Endodermal cell (in vitro differentiated cells): Measurements from ENCODE around the gene CAPRIN1. TPM values are rescaled to one million over a fixed set of nuclear protein-coding genes. Genes with fewer than 3 reads are reported as not detected.

Experiments used
- DNase-seq: peaks from one replicate; pipeline ENCODE4 v3.0.0-alpha.2; 2017
- H3K27ac ChIP-seq: 2 replicates; pipeline ENCODE4 v1.5.1; 2013; ENCODE audit warnings: mild to moderate bottlenecking, low read depth, low read length, moderate library complexity
- H3K27me3 ChIP-seq: 2 replicates; pipeline ENCODE4 v1.6.1; 2013; ENCODE audit warnings: mild to moderate bottlenecking, low read length, moderate library complexity; ENCODE audit not compliant: insufficient read depth, control insufficient read depth, poor library complexity, severe bottlenecking
- H3K36me3 ChIP-seq: 2 replicates; pipeline ENCODE4 v1.7.0; 2013; ENCODE audit warnings: mild to moderate bottlenecking, low read length, moderate library complexity; ENCODE audit not compliant: control insufficient read depth, insufficient read depth
- H3K4me1 ChIP-seq: one replicate; pipeline ENCODE4 v1.7.0; 2013; ENCODE audit warnings: low read length; ENCODE audit not compliant: control insufficient read depth, insufficient read depth
- H3K4me3 ChIP-seq: 2 replicates; pipeline ENCODE4 v1.5.1; 2013; ENCODE audit warnings: mild to moderate bottlenecking, low read length, moderate library complexity
- H3K9ac ChIP-seq: 2 replicates; pipeline ENCODE4 v1.6.1; 2013; ENCODE audit warnings: mild to moderate bottlenecking, low read length, moderate library complexity; ENCODE audit not compliant: poor library complexity, severe bottlenecking; ENCODE audit errors: extremely low read depth
- H3K9me3 ChIP-seq: 2 replicates; pipeline ENCODE4 v1.6.1; 2013; ENCODE audit warnings: mild to moderate bottlenecking, low read length, moderate library complexity; ENCODE audit not compliant: control insufficient read depth
- H3K27ac Mint-ChIP-seq: 2 replicates; pipeline ENCODE4 v1.8.0; 2020; ENCODE audit warnings: mixed read lengths
- H3K27me3 Mint-ChIP-seq: 2 replicates; pipeline ENCODE4 v1.8.0; 2021; ENCODE audit warnings: mild to moderate bottlenecking, mixed read lengths; ENCODE audit not compliant: insufficient read depth
- H3K36me3 Mint-ChIP-seq: 2 replicates; pipeline ENCODE4 v1.8.0; 2020; ENCODE audit warnings: low read depth, mixed read lengths
- H3K4me1 Mint-ChIP-seq: 2 replicates; pipeline ENCODE4 v1.8.0; 2020; ENCODE audit warnings: mixed read lengths
- H3K4me3 Mint-ChIP-seq: 2 replicates; pipeline ENCODE4 v1.8.0; 2020; ENCODE audit warnings: mild to moderate bottlenecking, moderate library complexity, mixed read lengths
- H3K9me3 Mint-ChIP-seq: 2 replicates; pipeline ENCODE4 v1.8.0; 2020; ENCODE audit warnings: mild to moderate bottlenecking, mixed read lengths
- WGBS, 2 experiments: methylation state at CpG; one replicate each; pipeline versions ENCODE4 v1.1.5 to v1.1.7; 2013; ENCODE audit warnings: missing lambda C conversion rate in 2 of 2, mixed read lengths in 1 of 2; ENCODE audit not compliant: insufficient coverage in 1 of 2, insufficient read length in 1 of 2; 5-methylcytosine and 5-hydroxymethylcytosine counted together
- total RNA-seq, 2 donors: library from RNA; stranded (reverse); fragmentation: NEBNext Ultra II Directional in 1 of 2; extraction: Animal tissue kit (Norgen Biotek cat#: 25700) in 1 of 2; gene quantifications; 2 replicates in 1 of 2; 3 replicates in 1 of 2; pipeline ENCODE4 v1.2.1, GENCODE V29; 2021
- TF ChIP-seq, protein P1 (sequence below): fragments of 200-600 bp; sonication (generic); conservative IDR thresholded peaks from 2 replicates; pipeline ENCODE4 v1.5.0; 2021; ENCODE audit warnings: antibody characterized with exemption, mild to moderate bottlenecking

CAPRIN1 gene
- total RNA-seq, 2 donors from 2014 or later = 226 to 241 TPM

GRCh38 chr11:34027516-34028408 is 23.8 kb upstream of the CAPRIN1 start:
- Mint-ChIP-seq H3K27ac (no peak overlapping the region), H3K4me1 (no peaks in the 10 kb centered on the region), H3K27me3 (no peaks in the 10 kb centered on the region), H3K9me3 (peaks cover 1% of the 10 kb centered on the region), H3K36me3 (no peaks in the 10 kb centered on the region), H3K4me3 (no peak overlapping the region)
- Histone ChIP-seq H3K36me3 (no peaks in the 10 kb centered on the region), H3K9me3 (no peaks in the 10 kb centered on the region), H3K4me3 (no peak overlapping the region), H3K27me3 (no peaks in the 10 kb centered on the region), H3K4me1 (no peaks in the 10 kb centered on the region), H3K9ac (no peak overlapping the region), H3K27ac (no peak overlapping the region)
- DNase-seq = no peak
- 79 to 83% methylated on average over 4 to 10 of the region's 10 CpGs for WGBS, 2 experiments
- TF ChIP-seq, protein P1, sequence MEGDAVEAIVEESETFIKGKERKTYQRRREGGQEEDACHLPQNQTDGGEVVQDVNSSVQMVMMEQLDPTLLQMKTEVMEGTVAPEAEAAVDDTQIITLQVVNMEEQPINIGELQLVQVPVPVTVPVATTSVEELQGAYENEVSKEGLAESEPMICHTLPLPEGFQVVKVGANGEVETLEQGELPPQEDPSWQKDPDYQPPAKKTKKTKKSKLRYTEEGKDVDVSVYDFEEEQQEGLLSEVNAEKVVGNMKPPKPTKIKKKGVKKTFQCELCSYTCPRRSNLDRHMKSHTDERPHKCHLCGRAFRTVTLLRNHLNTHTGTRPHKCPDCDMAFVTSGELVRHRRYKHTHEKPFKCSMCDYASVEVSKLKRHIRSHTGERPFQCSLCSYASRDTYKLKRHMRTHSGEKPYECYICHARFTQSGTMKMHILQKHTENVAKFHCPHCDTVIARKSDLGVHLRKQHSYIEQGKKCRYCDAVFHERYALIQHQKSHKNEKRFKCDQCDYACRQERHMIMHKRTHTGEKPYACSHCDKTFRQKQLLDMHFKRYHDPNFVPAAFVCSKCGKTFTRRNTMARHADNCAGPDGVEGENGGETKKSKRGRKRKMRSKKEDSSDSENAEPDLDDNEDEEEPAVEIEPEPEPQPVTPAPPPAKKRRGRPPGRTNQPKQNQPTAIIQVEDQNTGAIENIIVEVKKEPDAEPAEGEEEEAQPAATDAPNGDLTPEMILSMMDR = no peak

GRCh38 chr11:34028425-34028824 is 23.1 kb upstream of the CAPRIN1 start:
- H3K27me3 Mint-ChIP-seq = no peaks in the 10 kb centered on the region
- H3K9me3 Mint-ChIP-seq = peaks cover 1% of the 10 kb centered on the region
- no peak overlapping the region for H3K27ac Mint-ChIP-seq

GRCh38 chr11:34029176-34029575 is 22.4 kb upstream of the CAPRIN1 start:
- Histone ChIP-seq H3K36me3 (no peaks in the 10 kb centered on the region), H3K27ac (no peak overlapping the region), H3K9me3 (no peaks in the 10 kb centered on the region), H3K4me3 (no peak overlapping the region), H3K27me3 (no peaks in the 10 kb centered on the region), H3K4me1 (no peaks in the 10 kb centered on the region), H3K9ac (no peak overlapping the region)
- no peak for DNase-seq
- WGBS, 2 experiments = 83 to 99% methylated on average over 1 to 4 of the region's 4 CpGs
- Mint-ChIP-seq H3K36me3 (no peaks in the 10 kb centered on the region), H3K27me3 (no peaks in the 10 kb centered on the region), H3K9me3 (no peaks in the 10 kb centered on the region), H3K4me3 (no peak overlapping the region), H3K4me1 (no peaks in the 10 kb centered on the region), H3K27ac (no peak overlapping the region)
- TF ChIP-seq, protein P1 = no peak

More at GRCh38 chr11:34028425-34028824, 23.1 kb upstream of the CAPRIN1 start:
- Histone ChIP-seq H3K27me3 (no peaks in the 10 kb centered on the region), H3K4me3 (no peak overlapping the region), H3K9me3 (no peaks in the 10 kb centered on the region), H3K36me3 (no peaks in the 10 kb centered on the region), H3K9ac (no peak overlapping the region), H3K4me1 (no peaks in the 10 kb centered on the region), H3K27ac (no peak overlapping the region)
- Mint-ChIP-seq H3K36me3 (no peaks in the 10 kb centered on the region), H3K4me1 (no peaks in the 10 kb centered on the region), H3K4me3 (no peak overlapping the region)
- 87% methylated on average over 2 of the region's 2 CpGs; no CpG with 5 or more reads in 1 of the 2 experiments for WGBS, 2 experiments
- TF ChIP-seq, protein P1 = no peak
- DNase-seq = no peak
